GM18861 (cell line): ENCODE data around the gene DLGAP5.

Experiments
- ATAC-seq: cut with Tn5 transposase; IDR thresholded peaks from one replicate; pipeline ENCODE4 v1.9.1; 2021; ENCODE audit not compliant: unreplicated experiment

Gene DLGAP5

DNA sequence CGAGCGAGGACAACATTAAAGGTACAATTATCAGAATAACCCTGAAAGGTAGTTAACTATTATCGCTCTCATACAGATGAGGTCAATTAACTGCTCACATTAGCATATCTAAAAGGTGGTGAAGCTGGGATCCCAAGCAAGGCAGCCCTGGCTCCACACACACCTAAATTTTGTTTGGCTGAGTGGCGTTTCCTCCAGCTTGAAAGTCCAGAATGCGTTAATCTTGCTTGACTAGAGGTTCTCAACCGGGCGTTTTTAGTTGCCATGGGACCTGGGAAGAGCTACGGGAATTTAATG lies 531 bp downstream of the DLGAP5 start:
- ATAC-seq, result no peak

GRCh38 chr14:55188686-55189295 lies 2.6 kb downstream of the DLGAP5 start:
- no peak for ATAC-seq

DNA sequence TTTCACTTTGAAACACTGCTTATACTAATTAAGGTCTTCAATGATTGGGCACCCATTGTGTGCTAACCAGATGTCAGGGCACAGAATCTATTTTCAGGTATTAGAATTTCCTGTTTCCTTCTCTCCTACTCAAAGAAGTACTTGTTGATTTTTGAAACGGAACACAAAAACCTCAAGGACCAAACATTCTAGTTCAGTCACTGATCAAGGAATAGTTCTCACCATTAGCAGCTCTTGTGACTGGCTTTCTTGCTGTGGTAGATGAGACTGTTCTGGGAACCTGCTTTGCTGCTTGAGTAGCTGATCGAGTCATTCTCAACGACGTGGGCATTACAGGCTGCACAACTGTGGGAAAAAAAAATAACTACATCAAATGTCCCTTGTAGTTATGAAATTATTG lies 11.0 kb downstream of the DLGAP5 start:
- no peak for ATAC-seq

DNA sequence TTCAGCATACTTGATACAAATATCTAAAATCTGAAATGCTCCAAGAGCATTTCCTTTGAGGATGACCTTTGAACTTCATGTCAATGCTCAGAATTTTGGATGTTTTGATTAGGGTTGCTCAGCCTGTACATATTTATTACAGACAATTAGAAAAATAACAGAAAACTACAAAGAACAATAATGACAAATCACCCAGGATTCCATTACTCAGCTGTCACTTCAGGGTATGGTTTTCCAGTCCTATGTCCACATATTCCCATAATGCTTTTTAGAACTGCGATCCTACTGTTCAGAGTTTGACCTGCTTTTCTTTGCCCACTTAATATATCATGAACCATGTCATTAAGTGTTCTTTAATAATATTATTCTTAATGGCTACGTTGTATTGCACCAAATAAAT lies 11.4 kb downstream of the DLGAP5 start:
- ATAC-seq, result no peak

DNA sequence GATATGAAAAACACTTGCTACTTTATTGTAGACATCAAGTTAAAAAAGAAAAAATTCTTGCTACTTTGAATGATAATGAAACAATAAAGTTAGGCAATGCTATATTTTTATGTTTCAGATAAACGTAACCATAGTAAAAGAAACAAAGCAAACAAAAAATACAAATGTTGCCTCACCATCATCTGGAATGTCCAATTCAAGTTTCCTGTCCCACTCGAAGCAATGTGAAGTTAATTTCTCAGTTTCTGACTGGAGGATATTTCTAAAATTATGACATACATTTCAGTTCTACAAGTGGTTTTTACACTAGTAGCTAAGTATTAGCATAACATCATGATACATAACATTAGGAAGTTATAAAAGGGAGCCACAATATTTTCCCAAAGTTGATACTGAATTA lies 20.9 kb downstream of the DLGAP5 start:
- no peak for ATAC-seq

GRCh38 chr14:55160989-55161388 lies 30.4 kb downstream of the DLGAP5 start:
- no peak for ATAC-seq

DNA sequence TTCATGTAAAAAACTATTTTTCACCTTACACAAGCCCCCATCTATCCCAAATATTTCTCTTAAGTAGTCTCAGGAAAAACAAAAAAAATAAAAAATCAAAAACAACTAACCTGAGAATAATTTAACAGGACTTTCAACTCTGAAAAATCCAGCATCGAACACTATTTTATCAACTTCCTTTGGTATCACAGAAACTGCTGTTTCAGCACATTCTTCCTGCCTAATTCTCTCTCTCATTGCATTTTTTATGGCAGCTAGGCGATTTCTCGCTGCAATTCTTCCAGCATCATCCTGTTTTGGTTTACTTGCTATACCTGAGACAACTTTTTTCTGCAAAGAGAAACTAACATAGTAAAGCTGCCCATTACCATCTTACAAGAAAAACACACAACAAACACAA lies 33.0 kb downstream of the DLGAP5 start:
- ATAC-seq, result no peak

GRCh38 chr14:55157080-55157479 lies 34.3 kb downstream of the DLGAP5 start:
- no peak for ATAC-seq

DNA sequence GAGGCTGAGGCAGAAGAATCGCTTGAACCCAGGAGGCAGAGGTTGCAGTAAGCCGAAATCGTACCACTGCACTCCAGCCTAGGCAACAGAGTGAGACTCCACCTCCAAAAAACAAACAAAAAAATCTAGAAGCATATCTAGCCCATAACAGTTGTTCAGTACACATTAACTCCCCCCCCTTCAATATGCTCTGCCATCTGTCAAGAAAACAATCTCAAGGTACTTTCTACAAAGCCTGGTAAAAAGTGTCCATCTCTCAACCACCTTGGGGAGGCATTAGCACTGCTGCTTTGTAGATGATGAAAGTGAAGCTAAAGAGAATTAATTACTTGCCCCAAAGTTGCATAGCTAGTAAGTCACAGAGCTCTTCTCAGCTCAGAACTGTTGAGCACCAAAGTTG lies 37.4 kb downstream of the DLGAP5 start:
- no peak for ATAC-seq

GRCh38 chr14:55152052-55152753 lies 39.2 kb downstream of the DLGAP5 start:
- ATAC-seq, result no peak

DNA sequence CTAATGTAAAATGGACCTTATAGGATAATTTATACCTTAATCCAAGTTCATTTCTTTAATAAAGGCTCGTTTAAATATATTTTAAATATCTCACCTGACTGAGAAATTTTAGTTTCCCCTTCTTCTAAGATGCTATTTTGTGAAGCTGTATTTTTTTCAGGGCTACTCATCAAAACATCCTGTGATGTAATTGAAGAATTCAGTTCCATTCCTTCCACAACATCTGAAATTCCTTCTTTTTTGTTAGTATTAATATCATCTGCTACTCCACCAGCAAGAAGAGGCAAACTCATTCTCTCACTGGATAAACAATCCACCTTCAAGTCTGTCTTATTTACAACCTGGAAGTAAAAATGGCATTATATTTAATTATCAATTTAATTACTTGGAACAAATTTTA lies 39.8 kb downstream of the DLGAP5 start:
- no peak for ATAC-seq

GRCh38 chr14:55146425-55146824 lies 45.0 kb downstream of the DLGAP5 start:
- no peak for ATAC-seq

DNA sequence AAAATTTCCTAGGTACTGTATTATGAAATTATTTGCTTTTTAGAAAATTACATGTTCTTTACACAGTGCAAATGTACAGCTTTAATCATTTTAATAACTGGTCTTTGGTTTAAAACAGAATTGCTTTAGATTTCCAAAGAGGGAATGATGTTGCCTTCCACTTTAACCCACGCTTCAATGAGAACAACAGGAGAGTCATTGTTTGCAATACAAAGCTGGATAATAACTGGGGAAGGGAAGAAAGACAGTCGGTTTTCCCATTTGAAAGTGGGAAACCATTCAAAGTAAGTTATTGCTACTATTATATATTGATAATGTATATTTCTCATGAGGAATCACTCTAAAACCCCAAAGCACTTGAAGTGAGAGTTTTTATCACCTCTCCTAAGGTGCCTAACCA lies 48.9 kb downstream of the DLGAP5 start:
- ATAC-seq, result no peak

DNA sequence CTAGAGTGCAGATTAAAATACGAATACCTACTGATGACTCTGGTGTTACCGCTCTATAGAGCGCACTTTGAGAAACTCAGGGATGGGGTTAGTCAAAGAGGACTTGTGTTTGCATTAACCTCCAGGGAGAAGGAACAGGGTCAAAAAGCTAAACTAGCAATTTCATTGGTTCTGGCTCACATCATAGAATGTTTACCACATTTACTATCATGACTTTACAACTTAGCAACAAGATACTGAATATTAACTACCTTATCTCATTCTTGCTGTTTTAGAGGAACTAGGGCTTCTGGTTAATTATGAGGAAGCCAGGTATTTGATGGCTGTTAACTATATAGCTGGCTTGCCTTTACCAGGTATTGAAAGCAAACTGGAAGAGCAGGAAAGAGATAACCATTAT lies 49.6 kb downstream of the DLGAP5 start:
- ATAC-seq, result no peak

GRCh38 chr14:55139696-55140509 lies 51.5 kb downstream of the DLGAP5 start:
- no peak for ATAC-seq

DNA sequence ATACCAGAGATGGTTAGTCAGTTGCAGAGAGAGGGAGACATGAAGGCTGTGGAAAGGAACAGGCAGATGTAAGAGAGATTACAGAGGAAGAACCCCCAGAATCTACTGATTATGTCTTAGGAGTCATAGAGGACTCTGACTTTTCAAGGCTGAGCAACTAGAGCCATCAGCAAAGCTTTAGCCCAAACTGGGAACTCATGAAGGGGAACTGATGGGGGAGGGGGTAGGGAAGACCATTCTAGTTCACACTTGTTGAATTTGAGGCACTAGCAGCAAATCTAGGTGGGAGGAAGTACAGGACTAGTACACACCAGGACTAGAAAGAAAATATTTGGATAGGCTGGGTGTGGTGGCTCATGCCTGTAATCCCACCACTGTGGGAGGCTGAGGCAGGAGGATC lies 52.2 kb downstream of the DLGAP5 start:
- no peak for ATAC-seq

DNA sequence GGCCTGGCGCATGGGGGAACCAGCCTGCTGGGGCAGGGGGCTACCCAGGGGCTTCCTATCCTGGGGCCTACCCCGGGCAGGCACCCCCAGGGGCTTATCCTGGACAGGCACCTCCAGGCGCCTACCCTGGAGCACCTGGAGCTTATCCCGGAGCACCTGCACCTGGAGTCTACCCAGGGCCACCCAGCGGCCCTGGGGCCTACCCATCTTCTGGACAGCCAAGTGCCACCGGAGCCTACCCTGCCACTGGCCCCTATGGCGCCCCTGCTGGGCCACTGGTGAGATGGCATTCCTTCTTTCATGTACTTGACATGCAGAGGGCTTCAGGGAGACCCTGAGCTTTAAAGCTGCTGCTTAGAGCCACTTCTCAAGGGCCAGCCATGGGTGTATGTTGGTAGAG lies 53.3 kb downstream of the DLGAP5 start:
- ATAC-seq, result no peak

DNA sequence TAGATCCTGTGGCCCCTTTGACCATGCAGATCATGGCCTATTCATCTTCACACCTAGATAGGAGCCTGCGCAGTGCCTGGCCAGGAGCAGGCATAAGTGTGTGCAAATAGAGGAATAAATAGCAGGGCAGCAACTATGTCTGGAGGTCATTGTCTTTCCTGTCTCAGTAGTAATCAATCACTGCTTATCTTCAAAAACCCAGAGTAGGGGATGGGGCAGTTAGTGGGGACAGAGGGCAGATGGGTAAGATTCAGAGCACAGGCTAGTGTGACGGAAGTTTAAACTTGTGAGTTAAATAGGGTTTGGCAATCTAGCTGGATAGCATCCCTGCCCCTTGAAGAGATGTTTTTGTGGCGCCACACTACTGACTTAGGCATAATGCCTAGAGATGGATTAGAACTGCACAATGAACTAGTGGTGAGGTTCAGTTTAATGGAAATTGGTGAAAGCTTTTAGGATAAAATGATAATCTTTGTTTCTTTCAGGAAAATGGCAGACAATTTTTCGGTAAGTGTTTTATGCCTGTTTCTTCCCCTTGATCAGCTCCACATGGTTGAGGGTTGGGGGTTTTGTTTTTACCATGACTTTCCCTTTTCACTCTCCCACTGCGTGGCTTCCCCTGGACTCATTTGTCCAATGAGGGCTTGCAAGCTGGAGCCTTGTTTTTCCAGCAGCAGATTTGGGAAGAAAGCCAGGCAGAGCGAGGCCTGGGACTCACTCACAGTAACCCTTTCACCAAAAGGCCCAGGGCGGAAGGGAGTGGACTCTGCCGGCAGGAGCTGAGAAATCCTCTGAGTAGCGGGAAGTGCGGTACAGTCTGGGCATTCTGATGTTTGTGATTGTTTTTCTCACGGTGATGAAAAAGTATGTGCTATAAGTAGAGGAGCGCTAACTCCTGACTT lies 54.2 kb downstream of the DLGAP5 start:
- no peak for ATAC-seq

GRCh38 chr14:55136241-55136640 lies 55.1 kb downstream of the DLGAP5 start:
- ATAC-seq, result no peak

DNA sequence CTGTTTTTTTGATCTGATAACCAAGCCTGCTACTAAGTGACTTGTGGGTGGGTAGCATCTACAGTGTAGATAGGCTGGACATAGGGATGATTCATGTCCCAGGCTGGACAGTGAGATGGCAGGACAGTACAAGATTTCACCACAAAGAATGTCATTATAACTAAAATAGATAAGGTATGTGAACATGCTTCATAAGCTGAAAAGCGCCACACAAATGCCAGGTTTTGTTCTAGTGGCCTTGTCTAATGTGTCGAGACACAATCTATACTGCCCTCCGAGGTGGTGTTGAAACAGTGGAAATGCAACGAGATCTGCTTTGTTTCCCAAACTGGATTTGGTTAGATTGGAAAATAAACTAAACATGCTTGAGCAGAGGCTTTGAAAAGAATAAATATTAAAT lies 58.0 kb downstream of the DLGAP5 start:
- ATAC-seq, result no peak

DNA sequence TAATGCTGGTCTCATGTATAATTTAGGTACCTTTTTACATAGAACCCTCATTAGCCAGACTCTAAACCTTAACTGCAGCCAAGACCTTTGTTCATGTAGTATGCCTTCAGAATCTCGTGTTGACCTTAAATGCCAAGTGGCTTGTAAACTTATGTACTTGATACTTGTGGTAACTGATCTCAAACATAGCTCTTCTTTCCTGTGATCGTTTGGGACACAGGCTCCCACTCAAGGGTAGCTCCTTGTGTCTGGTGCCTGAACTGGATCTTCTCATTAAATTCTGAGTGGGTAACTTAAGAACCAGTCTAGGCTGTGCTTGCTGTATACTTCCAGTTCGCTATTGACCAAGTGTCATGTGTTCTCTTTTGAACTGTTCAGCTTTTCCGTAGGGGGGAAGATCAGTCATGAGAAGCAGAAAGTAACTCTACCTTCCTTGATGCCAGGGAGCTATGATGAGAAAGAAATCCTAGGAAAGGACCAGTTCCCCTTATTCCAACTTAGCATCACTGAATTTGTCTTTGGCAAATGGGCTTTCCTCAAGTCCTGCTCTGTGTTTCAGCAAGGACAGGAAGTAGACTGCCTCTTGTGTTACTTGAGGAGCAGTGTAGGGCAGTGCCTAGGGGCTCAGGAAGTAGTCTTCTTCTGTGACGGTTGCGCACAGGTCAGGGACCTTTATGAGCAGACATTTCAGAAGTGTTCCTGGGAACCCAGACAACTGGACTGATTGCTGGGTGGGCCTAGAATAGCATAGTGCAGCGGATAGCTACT lies 59.8 kb downstream of the DLGAP5 start:
- no peak for ATAC-seq
